Activated T-helper 1 cell treated with anti-CD3 and anti-CD28 coated beads, Interleukin-2, amount 50 U/mL, for 16 hours (primary cell): ENCODE results near the gene MYO5C.

Source experiments
- DNase-seq, 2 donors: peaks; one replicate each; pipeline ENCODE4 v3.0.0-alpha.2; 2020; ENCODE audit warnings: low read depth in 1 of 2, low spot score in 1 of 2

Gene MYO5C

GRCh38 chr15:52280326-52281084 is 15.1 kb downstream of the MYO5C start:
- no peak for DNase-seq

- no peak for DNase-seq
Measured at GRCh38 chr15:52278636-52279367, 16.8 kb downstream of the MYO5C start.

DNA sequence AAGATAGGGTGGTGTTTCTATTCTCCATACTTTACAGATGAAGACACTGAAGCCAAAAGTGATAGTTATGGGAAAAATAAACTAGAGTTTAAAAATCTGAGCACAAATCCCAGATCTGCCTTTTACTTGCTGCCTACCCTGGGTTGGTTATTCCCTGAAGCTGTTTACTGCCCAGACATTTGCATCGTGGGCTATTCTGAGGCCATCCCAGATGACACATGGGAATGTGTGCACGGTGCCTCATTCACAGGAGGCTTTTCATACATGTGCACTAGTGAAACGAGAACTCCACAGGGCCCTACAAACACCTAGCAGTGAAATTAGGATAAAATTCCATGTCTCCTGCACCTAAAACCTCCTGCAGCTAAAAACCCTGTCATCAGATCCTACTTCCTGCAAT is 17.5 kb downstream of the MYO5C start:
- no peak for DNase-seq

DNA sequence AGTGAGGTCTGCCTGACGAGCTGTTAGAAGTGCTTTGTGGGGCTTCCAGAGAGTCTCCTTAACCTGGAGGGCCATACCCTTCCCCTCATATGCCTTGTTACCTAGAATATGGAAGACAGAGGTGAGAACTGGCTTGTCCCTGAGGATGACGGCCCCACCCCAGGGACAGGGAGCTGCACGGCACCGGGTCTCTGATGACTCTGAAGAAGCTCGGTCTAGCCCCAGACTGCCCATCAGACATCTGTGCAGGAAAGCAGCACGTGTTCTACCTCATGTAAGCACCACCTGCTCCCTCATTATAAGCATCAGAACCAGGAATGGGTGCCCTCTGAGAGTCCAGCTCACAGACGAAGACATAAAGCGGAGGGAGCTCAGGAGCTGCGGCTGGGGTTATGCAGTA is 18.0 kb downstream of the MYO5C start:
- no peak for DNase-seq

DNA sequence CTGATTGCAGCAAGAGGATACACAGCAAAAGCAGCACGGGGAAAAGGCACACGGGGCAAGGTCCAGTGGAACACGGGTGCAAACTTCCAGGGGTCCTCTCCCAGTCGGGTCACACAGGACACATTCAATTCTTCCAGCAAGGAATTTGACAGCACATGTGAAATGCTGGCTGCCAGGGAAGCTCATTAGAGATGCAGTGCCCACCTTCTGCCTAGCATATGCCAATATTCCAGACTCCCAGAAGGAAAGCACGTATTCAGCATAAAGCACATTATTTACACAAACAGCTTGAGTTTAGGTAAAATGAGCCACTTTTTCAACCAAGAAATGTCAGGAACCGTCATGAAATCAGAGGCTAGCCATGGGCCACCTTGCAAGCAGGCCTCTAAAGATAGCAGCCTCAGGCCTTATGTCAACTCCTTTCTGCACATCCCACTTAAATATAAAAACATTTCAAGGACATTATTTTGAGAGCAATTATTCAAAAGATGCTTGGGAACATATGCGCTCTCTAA is 19.3 kb downstream of the MYO5C start:
- DNase-seq = no peak

- no peak for DNase-seq
Measured at GRCh38 chr15:52263563-52264282, 31.9 kb downstream of the MYO5C start.

DNA sequence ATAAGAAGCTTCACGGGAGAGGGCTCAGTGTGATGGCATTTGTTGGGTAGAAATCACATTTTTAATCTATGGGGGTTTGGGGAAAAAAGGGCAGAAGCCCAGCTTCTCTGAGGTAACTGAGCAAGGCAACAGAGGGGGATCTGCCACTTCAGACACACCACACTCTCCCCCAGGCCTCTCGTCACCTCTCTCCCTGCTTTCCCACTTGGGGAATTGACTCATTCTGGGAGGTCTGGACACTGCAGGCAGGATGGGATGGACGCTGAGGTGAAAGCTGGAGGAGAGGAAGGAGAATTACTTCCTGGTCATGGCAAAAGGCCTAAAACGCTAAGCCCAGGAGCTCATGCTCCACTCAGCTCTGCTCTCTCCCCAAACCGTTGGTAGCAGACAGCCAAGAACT is 33.2 kb downstream of the MYO5C start:
- DNase-seq = no peak

DNA sequence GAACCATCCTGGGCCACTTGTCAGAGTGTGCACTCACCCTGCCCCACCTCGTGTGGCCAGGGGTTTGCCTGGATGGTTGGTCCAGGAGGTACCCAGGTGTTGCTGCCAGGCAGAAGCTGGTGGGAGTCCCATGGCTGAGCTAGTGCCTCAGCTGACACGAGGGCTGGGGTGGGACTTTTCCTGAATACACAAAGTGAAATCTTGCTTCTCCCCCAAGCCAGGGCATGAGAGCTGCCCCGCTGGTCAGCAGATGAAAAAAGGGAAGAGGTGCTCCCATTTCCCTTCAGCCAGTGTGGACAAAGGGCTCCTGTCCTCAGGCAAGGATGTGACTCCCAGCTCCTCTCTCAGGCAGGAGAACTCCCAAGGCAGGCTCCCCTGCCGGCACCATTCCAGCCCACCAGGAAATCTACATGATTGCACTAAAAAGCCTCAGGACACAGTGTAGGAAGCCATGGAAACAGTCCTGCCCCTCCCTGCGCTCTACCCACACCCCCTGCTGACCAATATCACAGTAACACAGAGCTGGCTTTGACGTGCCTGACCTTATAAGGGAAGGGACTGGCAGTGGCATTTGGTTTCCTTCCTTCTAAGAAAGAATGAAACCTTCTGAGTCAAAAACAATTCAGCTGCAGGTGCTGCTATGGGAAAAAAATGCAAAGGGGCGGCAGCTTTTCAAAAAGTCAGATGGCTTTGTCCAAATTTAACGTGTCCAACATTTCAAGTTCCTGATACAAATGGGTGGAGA is 33.9 kb downstream of the MYO5C start:
- peak in 1 of 2 donors; percentile 19 for DNase-seq

DNA sequence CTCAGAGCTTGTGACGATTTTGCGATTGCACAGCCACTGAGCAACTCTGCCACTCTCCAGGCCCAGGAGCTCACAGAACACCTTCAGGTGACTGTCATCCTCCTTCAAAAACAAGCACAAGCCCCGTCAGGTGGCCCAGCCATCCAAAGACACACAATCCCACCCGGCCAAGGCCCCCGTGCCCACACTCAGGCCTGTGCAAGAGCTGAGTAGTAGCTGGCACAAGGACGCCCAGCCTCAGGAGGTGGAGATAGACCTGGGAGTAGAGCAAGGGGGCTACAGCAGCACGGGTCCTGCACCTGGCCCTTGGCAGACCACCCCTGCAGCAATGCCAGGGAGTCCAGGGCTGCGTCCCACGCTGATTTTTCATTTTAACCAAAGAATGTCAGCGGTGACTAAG is 34.6 kb downstream of the MYO5C start:
- DNase-seq = no peak

GRCh38 chr15:52259503-52259902 is 36.1 kb downstream of the MYO5C start:
- no peak for DNase-seq

- no peak for DNase-seq
Measured at GRCh38 chr15:52258461-52258860, 37.1 kb downstream of the MYO5C start.

DNA sequence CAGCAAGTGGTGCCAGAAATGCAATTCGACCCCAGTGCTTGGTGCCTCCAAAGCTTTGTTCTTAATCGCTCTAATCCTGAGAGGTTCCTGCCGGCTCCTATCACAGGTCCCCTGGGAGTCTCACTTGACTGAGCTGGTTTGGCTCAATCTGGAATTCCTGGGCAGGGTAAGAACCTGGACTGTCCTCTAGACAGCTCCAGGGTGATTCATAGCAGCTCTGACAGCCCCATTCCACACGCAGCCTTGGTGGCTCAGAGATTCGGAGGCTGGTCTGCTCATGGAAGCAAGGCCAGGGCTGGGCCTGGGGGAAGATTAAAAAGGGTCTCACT is 37.9 kb downstream of the MYO5C start:
- no peak for DNase-seq

DNA sequence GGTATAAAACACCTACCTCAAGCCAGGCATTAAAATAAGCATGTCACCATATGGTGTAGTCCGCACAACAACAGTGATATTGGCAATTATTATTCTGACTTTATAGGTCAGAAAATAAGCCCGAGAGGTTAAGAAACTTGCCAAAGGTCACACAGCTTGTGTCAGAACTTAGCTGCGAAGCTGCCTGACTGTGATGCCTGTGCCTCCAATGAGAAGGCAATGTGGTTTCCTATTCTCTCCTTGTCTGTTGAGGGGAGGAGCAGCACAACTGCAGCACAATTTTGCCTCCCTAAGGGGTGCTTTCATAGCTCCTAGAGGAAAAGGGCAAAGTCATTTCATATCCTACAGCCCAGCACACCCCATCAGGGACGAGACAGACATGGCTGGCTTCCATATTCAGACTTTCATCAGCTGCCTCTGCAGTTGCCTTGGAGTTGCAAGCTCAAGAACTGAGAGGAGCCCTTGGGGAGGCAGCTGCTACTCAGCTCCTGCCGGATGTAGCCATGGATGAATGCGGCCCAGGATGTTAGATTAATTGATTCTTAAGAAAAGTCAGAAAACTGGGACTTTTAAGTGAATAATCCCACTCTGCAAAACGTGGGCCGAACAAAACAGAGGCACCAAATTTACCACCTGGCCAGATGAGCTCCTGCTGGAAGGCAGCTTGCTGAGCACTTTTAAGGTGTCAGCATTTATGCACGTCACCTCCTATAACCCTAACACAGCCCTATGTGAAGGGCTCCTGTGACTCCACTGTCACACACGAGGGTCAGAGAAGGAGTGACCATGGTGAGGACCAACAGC is 38.5 kb downstream of the MYO5C start:
- no peak for DNase-seq

- DNase-seq = peak; percentile 41 to 57
Measured at GRCh38 chr15:52256366-52256765, 39.2 kb downstream of the MYO5C start.

- no peak for DNase-seq
Measured at GRCh38 chr15:52255935-52256334, 39.7 kb downstream of the MYO5C start.

DNA sequence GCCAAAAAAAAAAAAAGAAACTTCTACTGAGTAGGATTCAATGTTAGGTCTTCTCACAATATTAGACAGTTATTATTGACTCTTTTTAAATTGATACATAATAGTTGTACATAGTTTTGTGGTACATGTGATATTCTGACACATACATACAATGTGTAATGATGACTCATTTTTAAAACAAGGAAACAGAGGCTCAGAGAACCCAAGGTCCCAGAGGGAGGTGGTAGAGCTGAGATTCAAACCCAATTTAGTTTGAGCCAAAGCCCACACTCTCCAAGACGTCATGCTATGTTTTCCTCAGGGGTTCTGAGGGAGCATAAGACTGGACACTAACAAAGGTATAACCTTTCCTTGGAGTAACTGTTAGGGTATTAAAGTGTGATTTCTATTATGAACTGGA is 40.6 kb downstream of the MYO5C start:
- no peak for DNase-seq

DNA sequence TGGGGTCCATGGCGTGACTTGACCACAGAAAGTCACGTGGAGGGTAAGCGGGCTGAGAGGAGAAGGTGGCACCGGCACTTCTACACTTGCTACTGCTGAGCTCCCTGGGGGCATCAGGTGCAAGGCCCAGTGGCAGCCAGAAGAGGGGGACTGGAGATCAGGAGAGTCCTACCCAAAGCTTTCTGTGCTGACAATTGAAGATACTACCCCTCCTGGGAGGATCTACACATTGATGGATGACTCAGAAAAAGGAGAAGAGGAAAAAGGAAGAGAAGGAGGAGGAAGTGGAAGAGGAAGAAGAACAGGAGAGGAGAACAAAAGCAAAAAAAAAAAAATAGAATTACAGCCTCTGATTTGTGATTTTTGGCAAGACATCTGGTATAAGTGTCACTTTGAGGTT is 41.2 kb downstream of the MYO5C start:
- no peak for DNase-seq

- no peak for DNase-seq
Measured at GRCh38 chr15:52252781-52253180, 42.8 kb downstream of the MYO5C start.

- DNase-seq = no peak
Measured at GRCh38 chr15:52251144-52251860, 44.3 kb downstream of the MYO5C start.

DNA sequence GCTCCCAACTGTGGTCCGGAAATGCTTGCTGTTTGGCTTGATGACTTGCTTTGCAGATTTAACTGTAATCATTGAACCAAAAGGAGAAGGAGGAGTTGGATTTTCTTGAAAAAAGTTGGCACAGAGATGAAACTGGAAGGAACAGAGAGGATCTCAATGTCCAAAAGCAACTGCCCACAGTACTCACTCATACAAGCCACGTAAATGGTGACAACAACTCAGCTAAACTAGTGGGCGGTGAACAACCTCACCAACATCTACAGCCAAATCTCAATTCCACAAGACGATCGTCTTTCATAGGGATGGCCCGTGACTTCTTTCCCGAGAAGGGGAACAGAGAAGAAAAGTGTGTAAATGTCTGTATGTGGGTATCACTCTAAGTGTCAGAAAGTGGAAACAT is 48.1 kb downstream of the MYO5C start:
- DNase-seq = no peak
